ENCODE results near the gene HSBP1L1. TPM values are rescaled to one million over a fixed set of nuclear protein-coding genes. Genes with fewer than 3 reads are reported as not detected.

The HSBP1L1 gene
- polyA plus RNA-seq, 2 of the 4 experiments (the other 2 are of a cell fraction) = 17.7 to 19.1 TPM

- ChIA-PET POLR2A (no interaction called here), CTCF (interaction anchor here (1.7 to 1.9 kb wide), 2 partner anchors 9 to 12 kb away, joined by 5 to 6 read pairs; no protein-coding TSS in a partner anchor)
- 93% methylated on average over 16 of the region's 16 CpGs for WGBS (ENCODE audit: missing lambda C conversion rate)
- Histone ChIP-seq H3K4me2 (no peak overlapping the region), H3K9me3 (no peaks in the 10 kb centered on the region), H3K4me1 (no peaks in the 10 kb centered on the region), H3K4me3 (no peak overlapping the region), H3K27ac (no peak overlapping the region)
- ATAC-seq = no peak
- no peak for TF ChIP-seq EHMT2 (IDR thresholded peaks at IDR 0.05; ENCODE audit: low read depth)
- TF ChIP-seq ZSCAN20 (CRISPR knock-in tag; IDR thresholded peaks at IDR 0.05) = no peak
- TF ChIP-seq PBX3 (IDR thresholded peaks at IDR 0.05) = no peak
- TF ChIP-seq ESRRA (IDR thresholded peaks at IDR 0.05; ENCODE audit: borderline replicate concordance, low read length) = no peak
- no peak for TF ChIP-seq SREBF2 (IDR thresholded peaks at IDR 0.05)
- TF ChIP-seq CHD4 (IDR thresholded peaks at IDR 0.05; ENCODE audit: borderline replicate concordance) = no peak
- no peak for TF ChIP-seq REST (IDR thresholded peaks at IDR 0.05)
- no peak for TF ChIP-seq USF2 (IDR thresholded peaks at IDR 0.05)
- no peak for TF ChIP-seq NPAS2 (CRISPR knock-in tag; IDR thresholded peaks at IDR 0.05; ENCODE audit: borderline replicate concordance)
- no peak for TF ChIP-seq ZC3H11A (IDR thresholded peaks at IDR 0.05)
- no peak for TF ChIP-seq POLR2A (IDR thresholded peaks at IDR 0.05; ENCODE audit: low read length)
- no peak for TF ChIP-seq FOSL2 (IDR thresholded peaks at IDR 0.05)
- TF ChIP-seq FOSL2 (CRISPR knock-in tag; IDR thresholded peaks at IDR 0.05) = no peak
- TF ChIP-seq CTCF (IDR thresholded peaks at IDR 0.05) = no peak
- no peak for TF ChIP-seq ELK1 (IDR thresholded peaks at IDR 0.05; ENCODE audit: low read depth, low read length)
- no peak for TF ChIP-seq CBX8 (IDR thresholded peaks at IDR 0.05)
- no peak for TF ChIP-seq TP53 (CRISPR knock-in tag; IDR thresholded peaks at IDR 0.05)
- no peak for TF ChIP-seq RFX5 (IDR thresholded peaks at IDR 0.05)
- no peak for TF ChIP-seq E2F6 (IDR thresholded peaks at IDR 0.05; ENCODE audit: borderline replicate concordance, low read depth)
- TF ChIP-seq KDM1A (IDR thresholded peaks at IDR 0.05; ENCODE audit: low read depth) = no peak
- no peak for TF ChIP-seq JUN (IDR thresholded peaks at IDR 0.05)
- DNase-seq (ENCODE audit: low read depth in 1 of 2, low spot score in 1 of 2) = no peak
- no peak for FAIRE-seq
These were observed 9.1 kb downstream of the HSBP1L1 start for GRCh38 chr18:79973517-79973916.

Data from A549 (cell line).